Measurements from ENCODE around the gene SSH2. TPM values are rescaled to one million over a fixed set of nuclear protein-coding genes. Genes with fewer than 3 reads are reported as not detected.

Gene SSH2
- total and polyA plus RNA-seq, 9 of the 15 experiments (the other 6 are each of a cell fraction or from before 2014, with no cell fraction given) = 3.9 to 16.1 (median 10.2) TPM

DNA sequence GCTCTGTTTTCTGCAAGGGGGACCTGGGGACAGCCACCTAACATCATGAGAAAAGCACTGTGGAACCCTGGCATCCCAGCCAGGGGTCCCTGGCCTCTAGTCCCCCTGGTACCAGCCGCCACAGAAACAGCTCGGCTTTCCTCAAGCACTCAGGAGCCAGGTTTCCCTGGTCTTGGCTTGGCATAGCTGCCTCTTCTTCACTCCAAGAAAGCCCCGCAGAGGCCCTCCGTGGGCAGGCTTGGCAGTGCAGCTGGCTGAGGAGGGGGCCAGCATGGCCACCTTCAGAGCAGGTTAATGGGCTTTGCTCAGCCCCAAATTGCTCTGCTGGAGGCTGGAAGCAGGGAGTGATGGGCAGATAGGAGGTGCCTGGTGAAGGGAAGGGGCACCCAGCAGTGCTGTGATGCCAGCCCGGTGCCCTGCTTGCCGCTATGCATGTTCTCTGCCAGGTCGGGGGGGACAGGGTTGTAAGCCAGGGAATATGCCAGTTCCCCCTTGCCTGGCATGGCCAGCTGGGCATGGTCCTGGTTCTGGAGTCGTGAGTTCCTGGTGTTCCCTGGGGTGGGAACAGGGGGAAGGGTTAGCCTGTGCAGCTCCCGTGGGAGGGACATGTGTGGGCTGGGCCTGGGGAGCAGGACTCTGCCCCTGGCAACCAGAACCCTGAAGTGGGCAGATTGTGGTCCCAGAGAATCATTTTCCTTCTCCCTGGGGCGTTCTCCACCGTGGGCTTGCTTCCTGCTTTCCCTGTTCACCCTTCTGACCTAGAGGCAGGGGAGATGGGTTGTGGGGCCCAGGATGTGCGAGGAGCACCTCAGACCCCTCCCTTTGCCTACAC, 333.9 kb downstream of the SSH2 start (continued):
- TF ChIP-seq ZNF274 (IDR thresholded peaks at IDR 0.05; ENCODE audit: borderline replicate concordance, low read depth, low read length) = no peak
- TF ChIP-seq MECOM (CRISPR knock-in tag; IDR thresholded peaks at IDR 0.05) = no peak
- no peak for TF ChIP-seq ZNF589 (CRISPR knock-in tag; IDR thresholded peaks at IDR 0.05; ENCODE audit: low read depth)
- no peak for TF ChIP-seq MAFG (tag; conservative IDR thresholded peaks at IDR 0.05)
- no peak for TF ChIP-seq ILF3 (IDR thresholded peaks at IDR 0.05; ENCODE audit: borderline replicate concordance)
- TF ChIP-seq KDM4B (IDR thresholded peaks at IDR 0.05; ENCODE audit: borderline replicate concordance in 2 of 2, low read depth in 1 of 2) = no peak
- TF ChIP-seq FOXK2 (conservative IDR thresholded peaks at IDR 0.05 in 1 of 2, IDR thresholded peaks at IDR 0.05 in 1 of 2; ENCODE audit: low read depth in 2 of 2) = no peak

DNA sequence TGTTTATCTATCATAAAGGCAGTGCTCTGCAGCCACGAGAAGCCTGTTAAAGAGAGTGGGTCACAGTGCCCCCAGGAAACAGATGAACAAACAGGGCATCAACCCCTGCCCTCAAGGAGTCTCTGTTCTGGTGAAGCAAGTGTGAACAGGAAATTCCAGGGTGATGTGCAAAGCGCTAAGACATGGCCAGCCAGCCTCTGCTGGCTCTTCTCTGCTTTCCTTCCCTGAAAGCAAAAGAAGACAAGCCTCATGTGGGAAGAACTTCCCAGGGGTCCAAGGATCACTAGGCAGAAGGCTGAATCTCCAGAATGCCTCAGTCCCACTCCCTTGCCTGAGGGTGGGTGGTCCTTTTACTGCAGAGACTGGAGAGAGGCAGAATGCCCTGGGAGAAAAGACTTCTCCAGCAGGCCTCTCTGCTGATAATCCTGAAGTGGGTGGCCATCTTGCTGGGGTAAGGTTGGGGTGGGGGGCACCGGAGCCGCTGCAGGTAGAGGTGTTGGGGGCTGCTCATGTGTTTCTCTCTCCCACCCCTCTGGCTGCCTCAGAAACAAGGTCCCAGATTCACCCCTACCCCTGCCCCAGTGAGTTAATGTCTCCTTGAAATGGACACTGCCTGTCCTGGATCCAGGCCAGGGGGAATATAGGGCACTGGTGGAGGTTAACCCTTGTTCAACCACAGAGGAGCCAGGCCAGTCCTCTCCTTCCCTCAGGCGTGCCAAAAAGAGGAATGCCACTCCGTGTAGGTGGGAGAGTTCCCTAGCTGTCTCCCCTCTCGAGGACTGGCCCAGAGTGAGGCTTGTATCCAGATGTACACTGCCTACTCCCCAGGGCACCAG, 334.7 kb downstream of the SSH2 start:
- Histone ChIP-seq H3K27ac (ENCODE audit: extremely low read depth, low read depth, low read length) (no peak overlapping the region), H3K79me2 (ENCODE audit: control insufficient read depth, insufficient read depth, low read length) (peaks cover 6% of the 10 kb centered on the region; the same call in 2 of the 3 replicates), H3K9ac (ENCODE audit: insufficient read depth in 1 of 2, low read depth in 2 of 2, low read length in 2 of 2) (peak overlapping the region in 1 of 2 experiments; percentile 91; a peak in 1 of 4 replicates), H3K4me2 (ENCODE audit: insufficient read depth, low read length) (no peak overlapping the region), H4K20me1 (replicated peaks; ENCODE audit: control insufficient read depth, insufficient read depth, low read length) (peaks cover 12% of the 10 kb centered on the region), H3K36me3 (ENCODE audit: control insufficient read depth, insufficient read depth, low read length) (no peaks in the 10 kb centered on the region), H3K27me3 (ENCODE audit: control insufficient read depth in 2 of 2, insufficient read depth in 2 of 2, low read length in 2 of 2) (no peaks in the 10 kb centered on the region), H3K4me1 (replicated peaks in 1 of 2; ENCODE audit: control insufficient read depth in 2 of 2, insufficient read depth in 2 of 2, low read length in 2 of 2) (peaks cover 34 to 69% of the 10 kb centered on the region in 2 experiments), H3K9me1 (ENCODE audit: control insufficient read depth, insufficient read depth, low read length) (peaks cover 4% of the 10 kb centered on the region), H3K9me3 (replicated peaks; ENCODE audit: control insufficient read depth, insufficient read depth, low read depth, low read length) (no peaks in the 10 kb centered on the region), H2AFZ (ENCODE audit: low read depth, low read length) (no peak overlapping the region), H3K4me3 (no peak overlapping the region)
- ChIA-PET CTCF (ENCODE audit: low intra/inter-chr PET ratio) (no interaction called here), POLR2A (interaction anchor here (1.6 kb wide), 1 partner anchor 16 kb away, joined by 3 read pairs; no protein-coding TSS in a partner anchor)
- intact Hi-C loops (cut with micrococcal nuclease) (no loop called here), in situ Hi-C loops (cut with MboI) (no loop called here)
- FAIRE-seq (no peak), DNase-seq (ENCODE audit: extremely low read depth in 1 of 4, low spot score in 3 of 4) (no peak), ATAC-seq (no peak)
- 68% methylated on average over 7 of the region's 7 CpGs for WGBS (ENCODE audit: insufficient coverage, low coverage, missing lambda C conversion rate)
- BruUV-seq (replicated peaks) = no TSS peak
- TF ChIP-seq FUS (optimal IDR thresholded peaks at IDR 0.05; ENCODE audit: low read depth, low read length) (no peak), ZNF444 (CRISPR knock-in tag; IDR thresholded peaks at IDR 0.05) (no peak), MCM7 (IDR thresholded peaks at IDR 0.05) (no peak), SAFB (IDR thresholded peaks at IDR 0.05; ENCODE audit: borderline replicate concordance, low read depth, low read length) (no peak), GTF2A2 (tag; IDR thresholded peaks at IDR 0.05) (no peak), NR3C1 (CRISPR knock-in tag; IDR thresholded peaks at IDR 0.05) (no peak), SOX6 (IDR thresholded peaks at IDR 0.05) (no peak), JUN (IDR thresholded peaks at IDR 0.05; ENCODE audit: borderline replicate concordance, low read depth, low read length) (no peak), JUN (CRISPR knock-in tag; IDR thresholded peaks at IDR 0.05; ENCODE audit: borderline replicate concordance) (no peak), ZNF507 (tag; conservative IDR thresholded peaks at IDR 0.05) (no peak), BDP1 (IDR thresholded peaks at IDR 0.05; ENCODE audit: insufficient read depth, insufficient read length) (no peak)
- TF ChIP-seq, protein P1, sequence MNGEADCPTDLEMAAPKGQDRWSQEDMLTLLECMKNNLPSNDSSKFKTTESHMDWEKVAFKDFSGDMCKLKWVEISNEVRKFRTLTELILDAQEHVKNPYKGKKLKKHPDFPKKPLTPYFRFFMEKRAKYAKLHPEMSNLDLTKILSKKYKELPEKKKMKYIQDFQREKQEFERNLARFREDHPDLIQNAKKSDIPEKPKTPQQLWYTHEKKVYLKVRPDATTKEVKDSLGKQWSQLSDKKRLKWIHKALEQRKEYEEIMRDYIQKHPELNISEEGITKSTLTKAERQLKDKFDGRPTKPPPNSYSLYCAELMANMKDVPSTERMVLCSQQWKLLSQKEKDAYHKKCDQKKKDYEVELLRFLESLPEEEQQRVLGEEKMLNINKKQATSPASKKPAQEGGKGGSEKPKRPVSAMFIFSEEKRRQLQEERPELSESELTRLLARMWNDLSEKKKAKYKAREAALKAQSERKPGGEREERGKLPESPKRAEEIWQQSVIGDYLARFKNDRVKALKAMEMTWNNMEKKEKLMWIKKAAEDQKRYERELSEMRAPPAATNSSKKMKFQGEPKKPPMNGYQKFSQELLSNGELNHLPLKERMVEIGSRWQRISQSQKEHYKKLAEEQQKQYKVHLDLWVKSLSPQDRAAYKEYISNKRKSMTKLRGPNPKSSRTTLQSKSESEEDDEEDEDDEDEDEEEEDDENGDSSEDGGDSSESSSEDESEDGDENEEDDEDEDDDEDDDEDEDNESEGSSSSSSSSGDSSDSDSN (IDR thresholded peaks at IDR 0.05; ENCODE audit: borderline replicate concordance in 1 of 2, low read depth in 2 of 2, low read length in 2 of 2) = no peak
